Neural progenitor cell (in vitro differentiated cells): ENCODE measurements around the gene RNF157.

Source experiments
- CTCF ChIP-seq: fragments of 200-600 bp; sonication (generic); IDR thresholded peaks from 2 replicates; pipeline ENCODE4 v1.5.1; 2017; ENCODE audit warnings: antibody characterized with exemption, mild to moderate bottlenecking
- EZH2 ChIP-seq: fragments of 200-600 bp; sonication (generic); IDR thresholded peaks from 2 replicates; pipeline ENCODE4 v1.6.1; 2017; ENCODE audit warnings: antibody characterized with exemption, mild to moderate bottlenecking, moderate library complexity
- EZH2phosphoT487 ChIP-seq: fragments of 200-600 bp; sonication (generic); IDR thresholded peaks from 2 replicates; pipeline ENCODE4 v1.6.1; 2017; ENCODE audit warnings: antibody characterized with exemption

DNA sequence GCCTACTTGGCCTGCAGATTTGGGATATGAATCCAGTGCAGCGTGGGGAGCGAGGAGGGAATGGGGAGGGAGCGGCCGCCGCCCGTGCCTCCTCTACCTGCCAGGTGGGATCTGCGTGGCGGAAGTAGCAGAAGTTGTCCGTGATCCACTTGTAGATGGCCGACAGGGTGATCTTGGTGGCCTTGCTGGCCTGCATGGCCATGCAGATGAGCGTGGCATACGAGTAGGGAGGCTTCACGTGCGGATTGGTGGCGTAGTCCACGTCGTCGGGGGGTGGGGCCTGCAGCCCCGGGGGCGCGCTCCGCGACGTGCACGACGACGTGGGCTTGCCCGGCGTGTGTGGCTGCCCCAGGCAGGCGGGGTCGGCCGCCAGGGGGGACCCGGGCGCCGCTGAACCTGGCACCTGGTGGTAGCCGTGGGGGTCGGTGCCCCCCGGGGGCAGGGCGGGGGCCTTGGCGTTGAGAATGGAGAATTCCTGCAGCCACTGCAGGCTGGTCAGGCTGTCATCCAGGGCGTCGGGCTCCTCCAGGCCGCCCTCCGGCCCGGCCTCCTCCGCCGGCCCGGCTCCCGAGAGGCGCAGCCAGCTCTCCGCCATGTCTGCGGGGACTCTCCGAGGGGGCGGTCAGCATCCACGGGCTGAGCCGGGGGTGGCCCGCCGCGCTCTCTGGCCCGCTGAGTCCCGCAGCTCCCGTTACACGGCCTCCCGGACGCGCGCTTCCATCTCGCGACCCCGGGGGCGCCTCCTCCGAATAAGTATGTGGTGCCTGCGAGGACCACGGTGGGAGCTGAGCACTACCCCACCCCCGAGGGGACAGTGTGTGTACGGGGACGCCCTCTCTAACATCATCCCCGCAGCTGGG is 100.3 kb downstream of the RNF157 start:
- TF ChIP-seq CTCF: peak; percentile 21
- TF ChIP-seq EZH2: peak; percentile 90
- peak; percentile 77 for TF ChIP-seq EZH2phosphoT487
